Loucy (cell line): ENCODE results near the gene PYCR2.

ENCODE experiments used
- H2AFZ ChIP-seq: fragments of 200-600 bp; sonication (generic); 2 replicates; pipeline ENCODE4 v1.6.0; 2016; ENCODE audit warnings: antibody characterized with exemption, mild to moderate bottlenecking, low read length, moderate library complexity
- H3F3A ChIP-seq: fragments of 200-600 bp; 2 replicates; pipeline ENCODE4 v1.6.0; 2016; ENCODE audit warnings: antibody characterized with exemption, low read depth, mild to moderate bottlenecking
- H3K27me3 ChIP-seq: fragments of 200-600 bp; sonication (generic); 2 replicates; pipeline ENCODE4 v1.6.1; 2014; ENCODE audit warnings: low read length, mild to moderate bottlenecking; ENCODE audit not compliant: insufficient read depth, poor library complexity, severe bottlenecking
- H3K36me3 ChIP-seq: fragments of 200-600 bp; sonication (generic); 2 replicates; pipeline ENCODE4 v1.6.1; 2016; ENCODE audit warnings: low read length; ENCODE audit not compliant: insufficient read depth
- H3K4me1 ChIP-seq: fragments of 200-600 bp; sonication (generic); 2 replicates; pipeline ENCODE4 v1.5.1; 2014; ENCODE audit warnings: low read length, mild to moderate bottlenecking; ENCODE audit not compliant: insufficient read depth, poor library complexity, severe bottlenecking
- H3K4me2 ChIP-seq: fragments of 200-600 bp; sonication (generic); 2 replicates; pipeline ENCODE4 v1.6.0; 2014; ENCODE audit warnings: antibody characterized with exemption, low read length, low read depth, mild to moderate bottlenecking; ENCODE audit not compliant: poor library complexity, severe bottlenecking
- H3K4me3 ChIP-seq: fragments of 200-600 bp; sonication (generic); 2 replicates; pipeline ENCODE4 v1.5.1; 2014; ENCODE audit warnings: low read length, mild to moderate bottlenecking, mixed read lengths; ENCODE audit not compliant: poor library complexity, severe bottlenecking
- H3K79me2 ChIP-seq: fragments of 200-600 bp; sonication (generic); 2 replicates; pipeline ENCODE4 v1.6.1; 2014; ENCODE audit warnings: low read length; ENCODE audit not compliant: insufficient read depth
- H3K9ac ChIP-seq: fragments of 200-600 bp; sonication (generic); 2 replicates; pipeline ENCODE4 v1.6.0; 2014; ENCODE audit warnings: mild to moderate bottlenecking, low read depth, low read length, moderate library complexity; ENCODE audit not compliant: poor library complexity, severe bottlenecking
- H3K9me2 ChIP-seq: fragments of 200-600 bp; sonication (generic); replicated peaks from 2 replicates; pipeline ENCODE4 v1.6.1; 2016; ENCODE audit warnings: low read depth, low read length, mixed read lengths
- H3K9me3 ChIP-seq: fragments of 200-600 bp; sonication (generic); 2 replicates; pipeline ENCODE4 v1.6.1; 2014; ENCODE audit warnings: mild to moderate bottlenecking, antibody characterized with exemption, low read length, low read depth; ENCODE audit not compliant: insufficient read depth
- H4K20me1 ChIP-seq: fragments of 200-600 bp; sonication (generic); 2 replicates; pipeline ENCODE4 v1.6.0; 2014; ENCODE audit warnings: antibody characterized with exemption, low read length, mild to moderate bottlenecking; ENCODE audit not compliant: insufficient read depth, poor library complexity, severe bottlenecking
- EZH2phosphoT487 ChIP-seq: fragments of 200-600 bp; IDR thresholded peaks from 2 replicates; pipeline ENCODE4 v1.6.1; 2018; ENCODE audit warnings: antibody characterized with exemption, mild to moderate bottlenecking, moderate library complexity, borderline replicate concordance
- TF ChIP-seq, protein P1 (sequence below): fragments of 200-600 bp; sonication (generic); conservative IDR thresholded peaks from 2 replicates; pipeline ENCODE4 v1.5.1; 2014; ENCODE audit warnings: mild to moderate bottlenecking, antibody characterized with exemption, low read length

Gene PYCR2

GRCh38 chr1:225872075-225872430, 52.0 kb downstream of the PYCR2 start:
- H3K79me2 ChIP-seq = peaks cover 4% of the 10 kb centered on the region; the same call in 1 of the 2 replicates
- H3K4me3 ChIP-seq = no peak overlapping the region
- no peak overlapping the region for H3K4me2 ChIP-seq
- no peaks in the 10 kb centered on the region for H3K9me2 ChIP-seq
- H3K9ac ChIP-seq = no peak overlapping the region
- H4K20me1 ChIP-seq = no peaks in the 10 kb centered on the region
- H2AFZ ChIP-seq = no peak overlapping the region
- TF ChIP-seq, protein P1, sequence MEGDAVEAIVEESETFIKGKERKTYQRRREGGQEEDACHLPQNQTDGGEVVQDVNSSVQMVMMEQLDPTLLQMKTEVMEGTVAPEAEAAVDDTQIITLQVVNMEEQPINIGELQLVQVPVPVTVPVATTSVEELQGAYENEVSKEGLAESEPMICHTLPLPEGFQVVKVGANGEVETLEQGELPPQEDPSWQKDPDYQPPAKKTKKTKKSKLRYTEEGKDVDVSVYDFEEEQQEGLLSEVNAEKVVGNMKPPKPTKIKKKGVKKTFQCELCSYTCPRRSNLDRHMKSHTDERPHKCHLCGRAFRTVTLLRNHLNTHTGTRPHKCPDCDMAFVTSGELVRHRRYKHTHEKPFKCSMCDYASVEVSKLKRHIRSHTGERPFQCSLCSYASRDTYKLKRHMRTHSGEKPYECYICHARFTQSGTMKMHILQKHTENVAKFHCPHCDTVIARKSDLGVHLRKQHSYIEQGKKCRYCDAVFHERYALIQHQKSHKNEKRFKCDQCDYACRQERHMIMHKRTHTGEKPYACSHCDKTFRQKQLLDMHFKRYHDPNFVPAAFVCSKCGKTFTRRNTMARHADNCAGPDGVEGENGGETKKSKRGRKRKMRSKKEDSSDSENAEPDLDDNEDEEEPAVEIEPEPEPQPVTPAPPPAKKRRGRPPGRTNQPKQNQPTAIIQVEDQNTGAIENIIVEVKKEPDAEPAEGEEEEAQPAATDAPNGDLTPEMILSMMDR = no peak
- TF ChIP-seq EZH2phosphoT487 = no peak
- H3K9me3 ChIP-seq = no peaks in the 10 kb centered on the region
- no peaks in the 10 kb centered on the region for H3F3A ChIP-seq
- H3K27me3 ChIP-seq = no peaks in the 10 kb centered on the region
- peaks cover 16% of the 10 kb centered on the region; the same call in 1 of the 2 replicates for H3K36me3 ChIP-seq
- peaks cover under 1% of the 10 kb centered on the region for H3K4me1 ChIP-seq

DNA sequence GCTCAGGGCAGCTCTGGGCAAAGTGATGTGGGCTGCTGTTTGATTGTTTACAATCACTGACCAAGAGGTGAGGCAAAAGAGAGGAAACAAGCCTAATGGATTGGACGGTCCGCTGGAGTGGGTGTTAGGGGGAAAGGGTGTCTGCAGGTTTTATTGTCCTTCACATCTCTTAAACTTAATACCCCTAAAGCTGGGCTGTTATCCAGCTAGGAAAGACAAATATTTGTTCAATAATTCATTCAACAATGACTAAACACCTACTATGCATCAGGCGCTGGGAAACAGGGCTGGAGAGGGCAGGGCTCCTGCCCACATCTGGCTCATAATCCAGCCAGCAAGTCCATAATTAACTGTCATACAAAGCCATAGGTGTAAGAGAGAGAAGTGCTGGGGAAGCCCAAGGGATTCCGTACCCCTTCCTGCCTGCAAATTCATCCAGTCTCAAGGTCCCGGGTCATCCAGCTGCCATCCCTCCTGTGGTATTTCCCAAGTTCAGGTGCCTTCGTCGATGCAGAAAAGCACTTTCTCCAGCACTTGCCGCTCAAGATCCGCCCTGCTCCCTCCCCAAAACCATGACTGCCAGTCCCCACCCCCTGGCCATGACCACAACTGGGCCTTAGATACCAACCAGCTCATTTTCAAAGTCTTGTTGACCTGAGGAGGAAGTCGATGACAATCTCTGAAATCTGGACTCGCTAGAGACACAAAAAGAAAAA, 52.5 kb downstream of the PYCR2 start:
- H3K9me3 ChIP-seq = no peaks in the 10 kb centered on the region
- peaks cover 18% of the 10 kb centered on the region; the same call in 1 of the 2 replicates for H3K36me3 ChIP-seq
- no peak overlapping the region for H3K4me2 ChIP-seq
- H3K4me3 ChIP-seq = no peak overlapping the region
- H4K20me1 ChIP-seq = no peaks in the 10 kb centered on the region
- no peaks in the 10 kb centered on the region for H3F3A ChIP-seq
- H2AFZ ChIP-seq = no peak overlapping the region
- TF ChIP-seq EZH2phosphoT487 = no peak
- TF ChIP-seq, protein P1 = no peak
- no peaks in the 10 kb centered on the region for H3K9me2 ChIP-seq
- no peaks in the 10 kb centered on the region for H3K79me2 ChIP-seq
- H3K4me1 ChIP-seq = peaks cover 6% of the 10 kb centered on the region
- no peak overlapping the region for H3K9ac ChIP-seq
- no peaks in the 10 kb centered on the region for H3K27me3 ChIP-seq

DNA sequence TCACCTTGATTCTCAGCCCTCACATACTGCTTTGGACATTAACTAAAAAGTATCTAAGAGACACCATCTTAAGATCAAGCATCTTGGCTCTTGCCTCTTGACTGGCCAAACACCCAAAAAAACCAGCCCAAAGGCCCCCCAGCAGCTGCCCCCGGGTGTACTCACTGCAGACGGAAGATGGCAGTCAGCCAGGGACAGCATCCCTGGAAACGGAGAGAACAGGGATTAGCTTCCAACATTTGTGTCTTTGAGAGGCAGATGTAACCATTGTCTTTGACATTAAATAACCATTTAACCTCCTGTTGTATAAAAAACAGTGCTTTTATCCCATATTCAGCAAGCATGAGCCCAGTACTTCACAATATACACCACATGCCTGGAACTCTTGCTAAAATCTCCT, 53.1 kb downstream of the PYCR2 start:
- H3K36me3 ChIP-seq = peaks cover 19% of the 10 kb centered on the region; the same call in 1 of the 2 replicates
- H3K4me1 ChIP-seq = peaks cover 11% of the 10 kb centered on the region
- no peaks in the 10 kb centered on the region for H3K27me3 ChIP-seq
- TF ChIP-seq, protein P1 = no peak
- no peak for TF ChIP-seq EZH2phosphoT487
- H3K79me2 ChIP-seq = no peaks in the 10 kb centered on the region
- no peaks in the 10 kb centered on the region for H4K20me1 ChIP-seq
- no peaks in the 10 kb centered on the region for H3K9me2 ChIP-seq
- H2AFZ ChIP-seq = no peak overlapping the region
- no peak overlapping the region for H3K9ac ChIP-seq
- H3K4me2 ChIP-seq = no peak overlapping the region
- no peaks in the 10 kb centered on the region for H3K9me3 ChIP-seq
- H3F3A ChIP-seq = no peaks in the 10 kb centered on the region
- H3K4me3 ChIP-seq = no peak overlapping the region
